Activated naive CD8-positive, alpha-beta T cell (primary cell): ENCODE data around the gene TIAM1.

Experiments used
- H3K27ac Mint-ChIP-seq: one replicate; pipeline ENCODE4 v1.8.0; 2021; ENCODE audit warnings: mixed read lengths
- H3K27me3 Mint-ChIP-seq: one replicate; pipeline ENCODE4 v1.8.0; 2021; ENCODE audit warnings: mixed read lengths
- H3K36me3 Mint-ChIP-seq: one replicate; pipeline ENCODE4 v1.8.0; 2021; ENCODE audit warnings: mixed read lengths
- H3K4me1 Mint-ChIP-seq: one replicate; pipeline ENCODE4 v1.8.0; 2021; ENCODE audit warnings: low read depth, mixed read lengths
- H3K4me3 Mint-ChIP-seq: one replicate; pipeline ENCODE4 v1.8.0; 2021; ENCODE audit warnings: mild to moderate bottlenecking, mixed read lengths
- H3K9me3 Mint-ChIP-seq: one replicate; pipeline ENCODE4 v1.8.0; 2021; ENCODE audit warnings: low read depth, mixed read lengths

TIAM1 gene

GRCh38 chr21:31329456-31330143 lies 14.5 kb downstream of the TIAM1 start:
- Mint-ChIP-seq H3K36me3 (peaks cover 10% of the 10 kb centered on the region), H3K27me3 (no peaks in the 10 kb centered on the region), H3K4me1 (peaks cover 50% of the 10 kb centered on the region), H3K4me3 (no peak overlapping the region), H3K27ac (no peak overlapping the region), H3K9me3 (no peaks in the 10 kb centered on the region)

GRCh38 chr21:31326522-31327242 lies 17.4 kb downstream of the TIAM1 start:
- H3K4me3 Mint-ChIP-seq = peak overlapping the region; percentile 68
- H3K27me3 Mint-ChIP-seq = no peaks in the 10 kb centered on the region
- H3K4me1 Mint-ChIP-seq = peaks cover 32% of the 10 kb centered on the region
- H3K27ac Mint-ChIP-seq = peak overlapping the region; percentile 96
- H3K9me3 Mint-ChIP-seq = no peaks in the 10 kb centered on the region
- peaks cover 6% of the 10 kb centered on the region for H3K36me3 Mint-ChIP-seq

- no peaks in the 10 kb centered on the region for H3K27me3 Mint-ChIP-seq
- peaks cover 5% of the 10 kb centered on the region for H3K4me1 Mint-ChIP-seq
- no peak overlapping the region for H3K4me3 Mint-ChIP-seq
- no peaks in the 10 kb centered on the region for H3K9me3 Mint-ChIP-seq
- H3K36me3 Mint-ChIP-seq = no peaks in the 10 kb centered on the region
- no peak overlapping the region for H3K27ac Mint-ChIP-seq
Measured at GRCh38 chr21:31318971-31319370, 25.1 kb downstream of the TIAM1 start.

- Mint-ChIP-seq H3K27ac (no peak overlapping the region), H3K4me3 (no peak overlapping the region), H3K36me3 (no peaks in the 10 kb centered on the region), H3K4me1 (peaks cover 5% of the 10 kb centered on the region), H3K27me3 (no peaks in the 10 kb centered on the region), H3K9me3 (no peaks in the 10 kb centered on the region)
Measured at GRCh38 chr21:31317688-31318087, 26.4 kb downstream of the TIAM1 start.

- Mint-ChIP-seq H3K27ac (no peak overlapping the region), H3K27me3 (no peaks in the 10 kb centered on the region), H3K4me3 (no peak overlapping the region), H3K4me1 (peaks cover 5% of the 10 kb centered on the region), H3K9me3 (no peaks in the 10 kb centered on the region), H3K36me3 (peaks cover 2% of the 10 kb centered on the region)
Measured at GRCh38 chr21:31316488-31317169, 27.4 kb downstream of the TIAM1 start.

- no peaks in the 10 kb centered on the region for H3K9me3 Mint-ChIP-seq
- peaks cover 2% of the 10 kb centered on the region for H3K36me3 Mint-ChIP-seq
- H3K27me3 Mint-ChIP-seq = no peaks in the 10 kb centered on the region
- H3K27ac Mint-ChIP-seq = no peak overlapping the region
- H3K4me1 Mint-ChIP-seq = peaks cover 5% of the 10 kb centered on the region
- H3K4me3 Mint-ChIP-seq = no peak overlapping the region
Measured at GRCh38 chr21:31316072-31316471, 28.0 kb downstream of the TIAM1 start.

GRCh38 chr21:31310750-31311149 lies 33.3 kb downstream of the TIAM1 start:
- no peak overlapping the region for H3K4me3 Mint-ChIP-seq
- H3K4me1 Mint-ChIP-seq = no peaks in the 10 kb centered on the region
- no peaks in the 10 kb centered on the region for H3K9me3 Mint-ChIP-seq
- H3K27ac Mint-ChIP-seq = no peak overlapping the region
- peaks cover 2% of the 10 kb centered on the region for H3K36me3 Mint-ChIP-seq
- no peaks in the 10 kb centered on the region for H3K27me3 Mint-ChIP-seq

- Mint-ChIP-seq H3K4me3 (no peak overlapping the region), H3K27me3 (no peaks in the 10 kb centered on the region), H3K9me3 (no peaks in the 10 kb centered on the region), H3K4me1 (peaks cover 2% of the 10 kb centered on the region), H3K27ac (no peak overlapping the region), H3K36me3 (peaks cover 2% of the 10 kb centered on the region)
Measured at GRCh38 chr21:31308584-31308983, 35.5 kb downstream of the TIAM1 start.

- H3K4me1 Mint-ChIP-seq = peaks cover 4% of the 10 kb centered on the region
- H3K27me3 Mint-ChIP-seq = no peaks in the 10 kb centered on the region
- no peak overlapping the region for H3K27ac Mint-ChIP-seq
- no peak overlapping the region for H3K4me3 Mint-ChIP-seq
- no peaks in the 10 kb centered on the region for H3K9me3 Mint-ChIP-seq
- H3K36me3 Mint-ChIP-seq = no peaks in the 10 kb centered on the region
Measured at GRCh38 chr21:31305888-31306287, 38.2 kb downstream of the TIAM1 start.

- H3K9me3 Mint-ChIP-seq = no peaks in the 10 kb centered on the region
- H3K27me3 Mint-ChIP-seq = no peaks in the 10 kb centered on the region
- H3K4me1 Mint-ChIP-seq = peaks cover 10% of the 10 kb centered on the region
- H3K4me3 Mint-ChIP-seq = no peak overlapping the region
- no peaks in the 10 kb centered on the region for H3K36me3 Mint-ChIP-seq
- no peak overlapping the region for H3K27ac Mint-ChIP-seq
Measured at GRCh38 chr21:31299291-31300147, 44.5 kb downstream of the TIAM1 start.

- no peaks in the 10 kb centered on the region for H3K9me3 Mint-ChIP-seq
- H3K27me3 Mint-ChIP-seq = no peaks in the 10 kb centered on the region
- peaks cover 16% of the 10 kb centered on the region for H3K4me1 Mint-ChIP-seq
- H3K4me3 Mint-ChIP-seq = no peak overlapping the region
- H3K27ac Mint-ChIP-seq = peak overlapping the region; percentile 31
- H3K36me3 Mint-ChIP-seq = no peaks in the 10 kb centered on the region
Measured at GRCh38 chr21:31298618-31299269, 45.3 kb downstream of the TIAM1 start.

- Mint-ChIP-seq H3K27ac (no peak overlapping the region), H3K9me3 (no peaks in the 10 kb centered on the region), H3K27me3 (no peaks in the 10 kb centered on the region), H3K4me1 (peaks cover 20% of the 10 kb centered on the region), H3K4me3 (no peak overlapping the region), H3K36me3 (peaks cover 3% of the 10 kb centered on the region)
Measured at GRCh38 chr21:31297806-31298205, 46.3 kb downstream of the TIAM1 start.

GRCh38 chr21:31295676-31296075 lies 48.4 kb downstream of the TIAM1 start:
- Mint-ChIP-seq H3K36me3 (peaks cover 8% of the 10 kb centered on the region), H3K9me3 (no peaks in the 10 kb centered on the region), H3K27me3 (no peaks in the 10 kb centered on the region), H3K4me1 (peaks cover 30% of the 10 kb centered on the region), H3K27ac (no peak overlapping the region), H3K4me3 (no peak overlapping the region)

- no peaks in the 10 kb centered on the region for H3K9me3 Mint-ChIP-seq
- H3K27me3 Mint-ChIP-seq = no peaks in the 10 kb centered on the region
- H3K27ac Mint-ChIP-seq = peak overlapping the region; percentile 91
- peaks cover 30% of the 10 kb centered on the region for H3K4me1 Mint-ChIP-seq
- peaks cover 8% of the 10 kb centered on the region for H3K36me3 Mint-ChIP-seq
- no peak overlapping the region for H3K4me3 Mint-ChIP-seq
Measured at GRCh38 chr21:31294691-31295090, 49.4 kb downstream of the TIAM1 start.
